OCI-LY3 (cell line): ENCODE data around the gene ZNF385C.

Source experiments
- EZH2phosphoT487 ChIP-seq: fragments of 200-600 bp; shearing (Covaris generic); IDR thresholded peaks from 2 replicates; pipeline ENCODE4 v1.6.1; 2018; ENCODE audit warnings: antibody characterized with exemption, mixed run types, low read depth
- TF ChIP-seq, protein P1 (sequence below): fragments of 200-600, 300-600 bp; sonication (generic); IDR thresholded peaks from 2 replicates; pipeline ENCODE4 v1.5.1; 2014; ENCODE audit warnings: antibody characterized with exemption, low read length, low read depth

DNA sequence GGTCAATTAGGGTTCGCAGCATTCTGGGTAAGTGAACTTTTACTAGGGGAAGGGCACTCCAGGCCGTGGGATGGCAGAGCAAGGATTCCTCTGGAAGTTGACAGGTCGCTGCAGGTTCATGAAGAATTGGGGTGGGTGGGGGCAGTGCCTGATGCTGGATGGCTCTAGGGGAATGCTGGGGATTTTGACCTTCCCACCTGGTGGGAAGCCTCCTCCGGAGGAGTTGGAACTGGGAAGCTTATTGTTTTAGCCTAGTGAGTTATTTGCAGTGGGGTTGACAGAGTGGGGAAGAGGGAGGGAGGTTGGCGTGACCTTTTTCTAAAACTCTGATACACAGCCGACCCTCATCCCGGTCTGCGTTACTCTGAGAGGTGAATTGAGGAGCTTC, 47.3 kb downstream of the ZNF385C start:
- TF ChIP-seq, protein P1, sequence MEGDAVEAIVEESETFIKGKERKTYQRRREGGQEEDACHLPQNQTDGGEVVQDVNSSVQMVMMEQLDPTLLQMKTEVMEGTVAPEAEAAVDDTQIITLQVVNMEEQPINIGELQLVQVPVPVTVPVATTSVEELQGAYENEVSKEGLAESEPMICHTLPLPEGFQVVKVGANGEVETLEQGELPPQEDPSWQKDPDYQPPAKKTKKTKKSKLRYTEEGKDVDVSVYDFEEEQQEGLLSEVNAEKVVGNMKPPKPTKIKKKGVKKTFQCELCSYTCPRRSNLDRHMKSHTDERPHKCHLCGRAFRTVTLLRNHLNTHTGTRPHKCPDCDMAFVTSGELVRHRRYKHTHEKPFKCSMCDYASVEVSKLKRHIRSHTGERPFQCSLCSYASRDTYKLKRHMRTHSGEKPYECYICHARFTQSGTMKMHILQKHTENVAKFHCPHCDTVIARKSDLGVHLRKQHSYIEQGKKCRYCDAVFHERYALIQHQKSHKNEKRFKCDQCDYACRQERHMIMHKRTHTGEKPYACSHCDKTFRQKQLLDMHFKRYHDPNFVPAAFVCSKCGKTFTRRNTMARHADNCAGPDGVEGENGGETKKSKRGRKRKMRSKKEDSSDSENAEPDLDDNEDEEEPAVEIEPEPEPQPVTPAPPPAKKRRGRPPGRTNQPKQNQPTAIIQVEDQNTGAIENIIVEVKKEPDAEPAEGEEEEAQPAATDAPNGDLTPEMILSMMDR, result no peak
- TF ChIP-seq EZH2phosphoT487, result no peak
